Measurements from ENCODE around the gene SCN5A. TPM values are rescaled to one million over a fixed set of nuclear protein-coding genes. Genes with fewer than 3 reads are reported as not detected.

SCN5A gene
- total RNA-seq, 1 experiment from 2014 or later = not detected

DNA sequence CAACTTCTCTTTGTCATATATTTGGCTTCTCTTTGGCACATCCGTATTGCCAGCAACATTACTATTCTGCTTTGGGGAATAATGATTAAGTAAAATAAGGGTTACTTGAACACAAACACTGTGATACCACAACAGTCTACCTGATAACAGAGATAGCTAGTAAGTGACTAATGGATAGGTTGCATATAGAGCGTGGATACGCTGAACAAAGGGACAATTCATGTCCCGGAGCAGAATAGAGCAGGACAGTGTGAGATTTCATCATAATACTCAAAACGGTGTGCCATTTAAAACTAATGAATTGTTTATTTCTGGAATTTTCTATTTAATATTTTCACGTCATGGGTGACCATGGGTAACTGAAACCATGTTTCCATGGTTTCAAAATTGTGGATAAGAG is 54.1 kb downstream of the SCN5A start:
- Mint-ChIP-seq H3K4me3 (ENCODE audit: unreplicated experiment) (no peak overlapping the region), H3K27ac (ENCODE audit: low read depth, unreplicated experiment) (no peak overlapping the region), H3K27me3 (ENCODE audit: insufficient read depth, unreplicated experiment) (peaks cover 72% of the 10 kb centered on the region), H3K4me1 (ENCODE audit: insufficient read depth, unreplicated experiment) (no peaks in the 10 kb centered on the region), H3K36me3 (ENCODE audit: insufficient read depth, unreplicated experiment) (no peaks in the 10 kb centered on the region), H3K9me3 (ENCODE audit: unreplicated experiment) (peaks cover 7% of the 10 kb centered on the region)
- ChIA-PET POLR2A (interaction anchor here (0.5 kb wide), 1 partner anchor 12 kb away, joined by 3 read pairs; no protein-coding TSS in a partner anchor), CTCF (interaction anchor here (1.2 to 1.6 kb wide), 2 partner anchors 75 to 349 kb away, joined by 3 read pairs; no protein-coding TSS in a partner anchor)
- intact Hi-C loops (cut with micrococcal nuclease) = no loop called here
- TF ChIP-seq, protein P1, sequence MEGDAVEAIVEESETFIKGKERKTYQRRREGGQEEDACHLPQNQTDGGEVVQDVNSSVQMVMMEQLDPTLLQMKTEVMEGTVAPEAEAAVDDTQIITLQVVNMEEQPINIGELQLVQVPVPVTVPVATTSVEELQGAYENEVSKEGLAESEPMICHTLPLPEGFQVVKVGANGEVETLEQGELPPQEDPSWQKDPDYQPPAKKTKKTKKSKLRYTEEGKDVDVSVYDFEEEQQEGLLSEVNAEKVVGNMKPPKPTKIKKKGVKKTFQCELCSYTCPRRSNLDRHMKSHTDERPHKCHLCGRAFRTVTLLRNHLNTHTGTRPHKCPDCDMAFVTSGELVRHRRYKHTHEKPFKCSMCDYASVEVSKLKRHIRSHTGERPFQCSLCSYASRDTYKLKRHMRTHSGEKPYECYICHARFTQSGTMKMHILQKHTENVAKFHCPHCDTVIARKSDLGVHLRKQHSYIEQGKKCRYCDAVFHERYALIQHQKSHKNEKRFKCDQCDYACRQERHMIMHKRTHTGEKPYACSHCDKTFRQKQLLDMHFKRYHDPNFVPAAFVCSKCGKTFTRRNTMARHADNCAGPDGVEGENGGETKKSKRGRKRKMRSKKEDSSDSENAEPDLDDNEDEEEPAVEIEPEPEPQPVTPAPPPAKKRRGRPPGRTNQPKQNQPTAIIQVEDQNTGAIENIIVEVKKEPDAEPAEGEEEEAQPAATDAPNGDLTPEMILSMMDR (IDR thresholded peaks at IDR 0.05; ENCODE audit: unreplicated experiment) = no peak
- BruUV-seq (replicated peaks) = no TSS peak
- no peak for DNase-seq (ENCODE audit: unreplicated experiment)

DNA sequence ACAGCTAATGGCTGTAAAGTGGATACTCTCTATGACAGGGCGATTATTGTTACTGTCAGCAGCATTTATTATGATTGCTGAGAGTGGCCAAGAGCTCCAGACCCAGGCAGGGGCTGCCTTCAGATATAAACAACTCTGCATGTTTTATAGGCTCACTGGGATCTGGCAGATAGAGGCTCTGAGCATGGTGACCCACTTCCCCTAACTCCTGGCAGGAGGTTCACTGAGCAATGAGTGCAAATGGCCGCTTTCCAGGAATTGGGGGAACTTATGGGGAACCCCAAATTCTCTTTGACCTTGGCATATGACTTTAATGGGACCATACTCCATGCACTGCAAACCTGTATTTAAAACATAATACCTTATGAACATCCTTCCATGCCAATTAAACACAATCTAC is 59.0 kb downstream of the SCN5A start:
- intact Hi-C loops (cut with micrococcal nuclease) = no loop called here
- no peak for DNase-seq (ENCODE audit: unreplicated experiment)
- CTCF ChIA-PET = no interaction called here
- no peaks in the 10 kb centered on the region for H3K4me1 Mint-ChIP-seq (ENCODE audit: insufficient read depth, unreplicated experiment)
- peaks cover 69% of the 10 kb centered on the region for H3K27me3 Mint-ChIP-seq (ENCODE audit: insufficient read depth, unreplicated experiment)
- H3K9me3 Mint-ChIP-seq (ENCODE audit: unreplicated experiment) = no peaks in the 10 kb centered on the region
- TF ChIP-seq, protein P1 (IDR thresholded peaks at IDR 0.05; ENCODE audit: unreplicated experiment) = no peak
- H3K27ac Mint-ChIP-seq (ENCODE audit: low read depth, unreplicated experiment) = no peak overlapping the region
- no peaks in the 10 kb centered on the region for H3K36me3 Mint-ChIP-seq (ENCODE audit: insufficient read depth, unreplicated experiment)
- H3K4me3 Mint-ChIP-seq (ENCODE audit: unreplicated experiment) = no peak overlapping the region
- no TSS peak for BruUV-seq (replicated peaks)
- POLR2A ChIA-PET = no interaction called here

DNA sequence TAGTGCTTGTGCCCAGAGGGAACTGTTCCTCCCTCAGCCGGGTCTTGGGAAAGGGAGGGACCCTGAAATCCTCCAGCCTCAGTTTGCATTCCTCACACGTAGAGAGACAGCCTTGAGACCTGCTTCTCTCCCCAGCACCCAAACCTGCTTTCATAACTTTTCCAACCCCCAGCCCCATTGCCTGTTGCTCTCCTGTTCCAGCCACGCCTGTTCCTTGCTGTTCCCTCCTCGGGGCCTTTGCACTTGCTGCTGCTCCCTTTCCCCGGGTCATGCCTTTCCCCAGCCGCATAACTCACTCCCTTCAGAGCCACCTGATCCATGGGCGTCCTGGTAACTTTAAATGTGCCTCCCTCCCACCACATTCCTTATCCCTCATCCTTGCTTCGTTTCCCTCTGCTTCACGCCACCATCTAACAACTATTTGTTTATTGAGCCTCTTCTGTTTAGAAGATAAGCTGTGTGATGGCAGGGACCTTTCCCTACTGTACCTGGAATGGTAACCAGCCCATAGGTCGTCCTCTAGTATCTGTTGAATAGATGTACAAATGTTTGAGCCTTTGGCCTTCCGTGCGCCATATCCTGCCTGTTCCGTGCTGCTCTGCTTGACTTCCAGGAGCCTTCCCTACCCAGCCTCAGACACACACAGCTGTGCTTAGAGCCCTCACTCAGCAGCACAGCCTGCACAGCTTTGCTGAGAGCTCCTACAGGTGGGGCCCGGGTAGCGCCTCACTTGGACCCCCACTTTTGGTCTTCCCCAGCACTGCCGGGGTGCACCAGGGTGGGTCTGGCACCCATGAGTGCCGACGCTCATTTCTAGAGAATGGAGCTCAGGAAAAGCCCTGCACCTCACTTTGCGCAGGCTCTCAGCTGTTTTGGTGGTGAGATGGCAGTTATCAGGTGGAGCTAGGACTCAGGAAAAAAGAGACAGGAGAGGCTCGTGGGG is 60.2 kb downstream of the SCN5A start:
- CTCF ChIA-PET = no interaction called here
- POLR2A ChIA-PET = no interaction called here
- TF ChIP-seq, protein P1 (IDR thresholded peaks at IDR 0.05; ENCODE audit: unreplicated experiment) = no peak
- Mint-ChIP-seq H3K36me3 (ENCODE audit: insufficient read depth, unreplicated experiment) (no peaks in the 10 kb centered on the region), H3K27ac (ENCODE audit: low read depth, unreplicated experiment) (no peak overlapping the region), H3K9me3 (ENCODE audit: unreplicated experiment) (no peaks in the 10 kb centered on the region), H3K27me3 (ENCODE audit: insufficient read depth, unreplicated experiment) (peaks cover 57% of the 10 kb centered on the region), H3K4me3 (ENCODE audit: unreplicated experiment) (no peak overlapping the region), H3K4me1 (ENCODE audit: insufficient read depth, unreplicated experiment) (no peaks in the 10 kb centered on the region)
- intact Hi-C loops (cut with micrococcal nuclease) = no loop called here
- no peak for DNase-seq (ENCODE audit: unreplicated experiment)
- no TSS peak for BruUV-seq (replicated peaks)

DNA sequence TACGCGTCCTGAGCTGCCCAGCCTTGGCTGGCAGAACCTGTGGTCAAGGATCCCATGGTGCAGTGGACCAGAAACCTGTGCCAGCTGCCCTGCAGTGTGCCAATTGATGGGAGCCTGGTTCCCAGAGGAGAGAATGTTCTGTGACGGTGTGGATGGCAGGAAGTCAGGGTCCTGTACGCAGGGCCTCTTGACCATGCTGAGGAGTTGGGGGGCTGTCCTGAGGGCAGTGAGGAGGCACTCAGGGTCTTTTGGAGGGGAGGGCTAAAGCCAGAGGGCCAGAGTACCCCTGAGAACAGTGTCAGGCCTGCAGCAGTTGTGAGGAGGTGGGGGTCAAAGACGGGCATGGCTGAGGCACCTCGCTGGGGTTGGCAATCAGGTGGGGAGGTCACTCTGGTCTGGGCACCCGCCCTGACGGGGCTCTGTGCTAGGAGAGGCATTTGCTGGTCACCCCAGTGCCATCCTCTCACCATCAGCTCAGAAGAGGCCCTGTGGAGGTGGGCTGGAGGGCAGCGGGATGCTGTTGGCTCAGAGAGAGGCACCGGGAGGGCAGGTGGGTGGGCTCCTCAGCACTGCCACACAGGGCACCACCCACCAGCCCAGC is 61.0 kb downstream of the SCN5A start:
- peaks cover 49% of the 10 kb centered on the region for H3K27me3 Mint-ChIP-seq (ENCODE audit: insufficient read depth, unreplicated experiment)
- no peak overlapping the region for H3K4me3 Mint-ChIP-seq (ENCODE audit: unreplicated experiment)
- CTCF ChIA-PET = no interaction called here
- intact Hi-C loops (cut with micrococcal nuclease) = no loop called here
- H3K9me3 Mint-ChIP-seq (ENCODE audit: unreplicated experiment) = no peaks in the 10 kb centered on the region
- TF ChIP-seq, protein P1 (IDR thresholded peaks at IDR 0.05; ENCODE audit: unreplicated experiment) = no peak
- no TSS peak for BruUV-seq (replicated peaks)
- H3K4me1 Mint-ChIP-seq (ENCODE audit: insufficient read depth, unreplicated experiment) = no peaks in the 10 kb centered on the region
- H3K36me3 Mint-ChIP-seq (ENCODE audit: insufficient read depth, unreplicated experiment) = no peaks in the 10 kb centered on the region
- POLR2A ChIA-PET = no interaction called here
- DNase-seq (ENCODE audit: unreplicated experiment) = no peak
- no peak overlapping the region for H3K27ac Mint-ChIP-seq (ENCODE audit: low read depth, unreplicated experiment)

All from MCF 10A (cell line).